Stimulated activated effector memory CD8-positive, alpha-beta T cell treated with anti-CD3 and anti-CD28 coated beads, Interleukin-12 subunit alpha, Interleukin-12 subunit beta, amount 100 ng/mL, for 72 hours (primary cell): ENCODE data around the gene DNAH11.

Experiments
- ATAC-seq: fragments of 150-1000 bp; cut with Tn5 transposase; 2 replicates; pipeline ENCODE4 v1.10.0; 2021
- DNase-seq, 2 donors: peaks; one replicate each; pipeline ENCODE4 v3.0.0; 2021 to 2022; ENCODE audit warnings: low spot score in 2 of 2
- H3K27ac Mint-ChIP-seq: one replicate; pipeline ENCODE4 v1.8.0; 2022; ENCODE audit warnings: mild to moderate bottlenecking, mixed read lengths
- H3K36me3 Mint-ChIP-seq: one replicate; pipeline ENCODE4 v1.8.0; 2022; ENCODE audit warnings: mild to moderate bottlenecking, mixed read lengths
- H3K4me1 Mint-ChIP-seq: one replicate; pipeline ENCODE4 v1.8.0; 2022; ENCODE audit warnings: mixed read lengths
- H3K4me3 Mint-ChIP-seq: one replicate; pipeline ENCODE4 v1.8.0; 2022; ENCODE audit warnings: mild to moderate bottlenecking, mixed read lengths
- H3K9me3 Mint-ChIP-seq: one replicate; pipeline ENCODE4 v1.8.0; 2022; ENCODE audit warnings: mixed read lengths

Gene DNAH11

GRCh38 chr7:21543528-21544302, 876 bp downstream of the DNAH11 start:
- no peaks in the 10 kb centered on the region for H3K9me3 Mint-ChIP-seq
- ATAC-seq, result peak; percentile 46
- peak in 1 of 2 donors; percentile 51 for DNase-seq

GRCh38 chr7:21544303-21544656, 1.4 kb downstream of the DNAH11 start:
- no peaks in the 10 kb centered on the region for H3K9me3 Mint-ChIP-seq
- no peaks in the 10 kb centered on the region for H3K36me3 Mint-ChIP-seq
- DNase-seq (no peak), ATAC-seq (no peak)
- peak overlapping the region; percentile 66 for H3K4me3 Mint-ChIP-seq
- H3K4me1 Mint-ChIP-seq, result peaks cover 13% of the 10 kb centered on the region
- no peak overlapping the region for H3K27ac Mint-ChIP-seq

More at GRCh38 chr7:21543528-21544302, 876 bp downstream of the DNAH11 start:
- peak overlapping the region; percentile 66 for H3K4me3 Mint-ChIP-seq
- no peaks in the 10 kb centered on the region for H3K36me3 Mint-ChIP-seq
- peaks cover 13% of the 10 kb centered on the region for H3K4me1 Mint-ChIP-seq
- H3K27ac Mint-ChIP-seq, result no peak overlapping the region

GRCh38 chr7:21544715-21545114, 1.9 kb downstream of the DNAH11 start:
- no peak for ATAC-seq
- Mint-ChIP-seq H3K4me3 (no peak overlapping the region), H3K4me1 (peaks cover 13% of the 10 kb centered on the region), H3K36me3 (no peaks in the 10 kb centered on the region), H3K27ac (no peak overlapping the region), H3K9me3 (no peaks in the 10 kb centered on the region)
- DNase-seq, result no peak

GRCh38 chr7:21547501-21547900, 4.7 kb downstream of the DNAH11 start:
- Mint-ChIP-seq H3K36me3 (no peaks in the 10 kb centered on the region), H3K4me1 (peaks cover 13% of the 10 kb centered on the region), H3K4me3 (no peak overlapping the region), H3K9me3 (no peaks in the 10 kb centered on the region), H3K27ac (no peak overlapping the region)
- no peak for DNase-seq
- no peak for ATAC-seq

GRCh38 chr7:21548491-21548890, 5.7 kb downstream of the DNAH11 start:
- DNase-seq, result no peak
- Mint-ChIP-seq H3K36me3 (no peaks in the 10 kb centered on the region), H3K9me3 (no peaks in the 10 kb centered on the region), H3K4me1 (peaks cover 7% of the 10 kb centered on the region), H3K4me3 (no peak overlapping the region), H3K27ac (no peak overlapping the region)
- ATAC-seq, result no peak

- H3K4me1 Mint-ChIP-seq, result no peaks in the 10 kb centered on the region
- ATAC-seq, result no peak
- no peaks in the 10 kb centered on the region for H3K9me3 Mint-ChIP-seq
- no peak overlapping the region for H3K4me3 Mint-ChIP-seq
- DNase-seq, result no peak
- no peak overlapping the region for H3K27ac Mint-ChIP-seq
- no peaks in the 10 kb centered on the region for H3K36me3 Mint-ChIP-seq
These were observed 7.2 kb downstream of the DNAH11 start for GRCh38 chr7:21550076-21550475.

GRCh38 chr7:21550821-21551531, 8.1 kb downstream of the DNAH11 start:
- no peak overlapping the region for H3K27ac Mint-ChIP-seq
- H3K4me3 Mint-ChIP-seq, result no peak overlapping the region
- H3K4me1 Mint-ChIP-seq, result no peaks in the 10 kb centered on the region
- H3K36me3 Mint-ChIP-seq, result no peaks in the 10 kb centered on the region
- ATAC-seq, result no peak
- no peaks in the 10 kb centered on the region for H3K9me3 Mint-ChIP-seq
- DNase-seq, result no peak

GRCh38 chr7:21562385-21562784, 19.5 kb downstream of the DNAH11 start:
- Mint-ChIP-seq H3K4me3 (no peak overlapping the region), H3K4me1 (no peaks in the 10 kb centered on the region), H3K36me3 (no peaks in the 10 kb centered on the region), H3K9me3 (no peaks in the 10 kb centered on the region), H3K27ac (no peak overlapping the region)
- ATAC-seq (no peak), DNase-seq (no peak)

- no peak overlapping the region for H3K4me3 Mint-ChIP-seq
- no peaks in the 10 kb centered on the region for H3K9me3 Mint-ChIP-seq
- H3K4me1 Mint-ChIP-seq, result no peaks in the 10 kb centered on the region
- no peak overlapping the region for H3K27ac Mint-ChIP-seq
- no peak for ATAC-seq
- DNase-seq, result no peak
- H3K36me3 Mint-ChIP-seq, result no peaks in the 10 kb centered on the region
These were observed 22.8 kb downstream of the DNAH11 start for GRCh38 chr7:21565614-21566013.

GRCh38 chr7:21566094-21566493, 23.3 kb downstream of the DNAH11 start:
- no peak overlapping the region for H3K4me3 Mint-ChIP-seq
- H3K36me3 Mint-ChIP-seq, result no peaks in the 10 kb centered on the region
- H3K9me3 Mint-ChIP-seq, result no peaks in the 10 kb centered on the region
- ATAC-seq (no peak), DNase-seq (no peak)
- no peak overlapping the region for H3K27ac Mint-ChIP-seq
- no peaks in the 10 kb centered on the region for H3K4me1 Mint-ChIP-seq

GRCh38 chr7:21568762-21569161, 25.9 kb downstream of the DNAH11 start:
- DNase-seq (no peak), ATAC-seq (no peak)
- Mint-ChIP-seq H3K27ac (no peak overlapping the region), H3K4me3 (no peak overlapping the region), H3K4me1 (no peaks in the 10 kb centered on the region), H3K9me3 (no peaks in the 10 kb centered on the region), H3K36me3 (no peaks in the 10 kb centered on the region)

- no peak for ATAC-seq
These were observed 29.8 kb downstream of the DNAH11 start for GRCh38 chr7:21572331-21573313.

GRCh38 chr7:21579341-21580072, 36.7 kb downstream of the DNAH11 start:
- H3K4me3 Mint-ChIP-seq, result no peak overlapping the region
- DNase-seq, result no peak
- peaks cover 3% of the 10 kb centered on the region for H3K9me3 Mint-ChIP-seq
- no peaks in the 10 kb centered on the region for H3K36me3 Mint-ChIP-seq
- no peak overlapping the region for H3K27ac Mint-ChIP-seq
- no peaks in the 10 kb centered on the region for H3K4me1 Mint-ChIP-seq
- ATAC-seq, result peak; percentile 72

More at GRCh38 chr7:21572331-21573313, 29.8 kb downstream of the DNAH11 start:
- H3K27ac Mint-ChIP-seq, result no peak overlapping the region
- DNase-seq, result no peak
- no peak overlapping the region for H3K4me3 Mint-ChIP-seq
- no peaks in the 10 kb centered on the region for H3K36me3 Mint-ChIP-seq
- H3K9me3 Mint-ChIP-seq, result no peaks in the 10 kb centered on the region
- H3K4me1 Mint-ChIP-seq, result no peaks in the 10 kb centered on the region

- H3K27ac Mint-ChIP-seq, result no peak overlapping the region
- H3K4me3 Mint-ChIP-seq, result no peak overlapping the region
- no peaks in the 10 kb centered on the region for H3K36me3 Mint-ChIP-seq
- DNase-seq (no peak), ATAC-seq (peak; percentile 37)
- H3K9me3 Mint-ChIP-seq, result peaks cover 3% of the 10 kb centered on the region
- no peaks in the 10 kb centered on the region for H3K4me1 Mint-ChIP-seq
These were observed 37.3 kb downstream of the DNAH11 start for GRCh38 chr7:21580073-21580521.
